ENCODE data around the gene HPD.

Gene HPD

DNA sequence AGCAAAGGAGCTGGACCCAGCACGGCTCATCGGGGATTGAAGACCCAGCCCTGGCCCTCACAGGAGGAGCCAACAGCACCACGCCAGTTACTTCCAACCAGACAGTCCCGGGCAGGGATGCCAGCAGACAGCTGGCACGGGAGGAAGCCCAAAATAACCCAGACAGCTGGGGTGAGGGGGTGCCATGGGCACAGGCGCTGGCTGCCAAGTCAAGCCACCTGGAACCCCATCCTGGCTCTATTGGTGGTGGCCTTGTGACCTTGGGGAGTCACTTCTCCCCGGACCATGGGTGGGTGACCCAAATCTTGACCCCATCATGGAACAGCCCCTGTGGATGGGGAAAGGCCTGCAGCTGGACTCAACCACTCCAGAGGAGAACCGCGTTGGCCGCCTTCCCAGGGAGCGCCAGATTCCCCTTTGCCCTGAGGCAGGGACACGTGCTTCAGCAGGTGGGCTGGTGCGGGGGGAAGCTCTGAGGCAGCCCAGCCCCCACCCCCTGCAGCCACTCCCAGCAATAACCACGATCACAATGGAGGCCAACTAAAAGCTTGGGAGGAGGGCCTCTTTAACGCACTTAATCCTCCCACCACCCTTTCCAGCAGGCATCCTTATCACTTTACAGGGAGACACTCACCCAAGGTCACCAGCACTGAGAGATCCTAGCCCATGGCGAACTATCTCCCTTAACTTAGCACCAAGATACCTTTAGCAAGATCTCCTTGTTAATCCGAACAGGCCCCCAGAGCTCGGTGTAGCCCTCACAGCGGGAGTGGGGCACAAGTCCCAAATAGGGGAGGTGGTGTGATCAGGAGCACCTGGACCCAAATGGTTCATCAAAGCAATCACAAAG is 60.5 kb downstream of the HPD start:
- no peak overlapping the region for H3K27ac ChIP-seq (ENCODE audit: low read length)
- H3K36me3 ChIP-seq (ENCODE audit: control insufficient read depth, insufficient read depth, low read length): peaks cover 4% of the 10 kb centered on the region
- no peaks in the 10 kb centered on the region for H3K9me3 ChIP-seq (ENCODE audit: control insufficient read depth, insufficient read depth, low read length)
- H3K4me1 ChIP-seq (ENCODE audit: control insufficient read depth, insufficient read depth, low read length): peaks cover 11% of the 10 kb centered on the region
- H3K27me3 ChIP-seq (ENCODE audit: control insufficient read depth, insufficient read depth, low read length): no peaks in the 10 kb centered on the region
- no CpG with 5 or more reads among the region's 19 CpGs for WGBS (ENCODE audit: insufficient coverage, insufficient read length)
- no peak overlapping the region for H3K4me3 ChIP-seq (ENCODE audit: low read length)
- DNase-seq (ENCODE audit: low read depth, low spot score): no peak

DNA sequence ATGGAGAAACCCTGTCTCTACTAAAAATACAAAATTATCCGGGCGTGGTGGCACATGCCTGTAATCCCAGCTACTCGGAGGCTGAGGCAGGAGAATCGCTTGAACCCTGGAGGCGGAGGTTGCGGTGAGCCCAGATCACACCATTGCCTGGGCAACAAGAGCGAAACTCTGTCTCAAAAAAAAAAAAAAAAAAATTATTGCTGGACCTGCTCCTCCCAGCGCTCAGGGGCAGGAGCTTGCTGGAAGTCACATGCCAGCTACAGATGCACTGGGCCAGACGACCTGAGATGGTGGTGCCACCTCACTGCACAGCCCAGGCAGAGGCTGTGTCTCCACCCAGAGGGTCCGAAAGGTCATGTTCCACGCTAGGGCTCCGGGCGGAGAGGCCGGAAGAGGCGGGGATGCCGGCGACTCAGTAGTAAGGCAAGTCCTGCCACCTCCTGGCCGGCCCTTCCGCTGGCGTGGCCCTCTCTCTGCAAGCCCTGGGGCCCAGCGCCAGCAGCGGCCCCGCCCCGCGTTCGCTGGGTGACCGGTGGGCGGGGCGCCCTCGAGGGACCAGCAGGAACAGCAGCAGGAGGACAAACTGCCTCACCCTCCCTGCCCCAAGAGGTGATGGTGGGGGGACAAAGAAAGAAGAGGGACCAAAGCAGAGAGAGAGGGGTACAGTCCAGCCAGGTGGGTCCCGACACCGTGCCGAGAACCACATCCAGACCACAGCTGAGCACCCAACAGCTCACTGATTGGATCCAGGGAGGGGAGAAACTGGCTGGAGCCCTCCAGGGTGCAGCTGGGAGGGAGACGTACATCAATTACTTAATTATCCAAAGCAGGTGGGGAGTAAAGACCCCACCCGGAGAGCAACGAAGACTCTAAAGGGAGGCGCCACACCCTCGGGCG is 61.6 kb downstream of the HPD start:
- no peak overlapping the region for H3K27ac ChIP-seq (ENCODE audit: low read length)
- peaks cover 4% of the 10 kb centered on the region for H3K36me3 ChIP-seq (ENCODE audit: control insufficient read depth, insufficient read depth, low read length)
- H3K4me3 ChIP-seq (ENCODE audit: low read length): peak overlapping the region; percentile 4; the same call in 1 of the 2 replicates
- H3K27me3 ChIP-seq (ENCODE audit: control insufficient read depth, insufficient read depth, low read length): no peaks in the 10 kb centered on the region
- WGBS (ENCODE audit: insufficient coverage, insufficient read length): no CpG with 5 or more reads among the region's 39 CpGs
- H3K4me1 ChIP-seq (ENCODE audit: control insufficient read depth, insufficient read depth, low read length): peaks cover 11% of the 10 kb centered on the region
- H3K9me3 ChIP-seq (ENCODE audit: control insufficient read depth, insufficient read depth, low read length): no peaks in the 10 kb centered on the region
- DNase-seq (ENCODE audit: low read depth, low spot score): no peak

DNA sequence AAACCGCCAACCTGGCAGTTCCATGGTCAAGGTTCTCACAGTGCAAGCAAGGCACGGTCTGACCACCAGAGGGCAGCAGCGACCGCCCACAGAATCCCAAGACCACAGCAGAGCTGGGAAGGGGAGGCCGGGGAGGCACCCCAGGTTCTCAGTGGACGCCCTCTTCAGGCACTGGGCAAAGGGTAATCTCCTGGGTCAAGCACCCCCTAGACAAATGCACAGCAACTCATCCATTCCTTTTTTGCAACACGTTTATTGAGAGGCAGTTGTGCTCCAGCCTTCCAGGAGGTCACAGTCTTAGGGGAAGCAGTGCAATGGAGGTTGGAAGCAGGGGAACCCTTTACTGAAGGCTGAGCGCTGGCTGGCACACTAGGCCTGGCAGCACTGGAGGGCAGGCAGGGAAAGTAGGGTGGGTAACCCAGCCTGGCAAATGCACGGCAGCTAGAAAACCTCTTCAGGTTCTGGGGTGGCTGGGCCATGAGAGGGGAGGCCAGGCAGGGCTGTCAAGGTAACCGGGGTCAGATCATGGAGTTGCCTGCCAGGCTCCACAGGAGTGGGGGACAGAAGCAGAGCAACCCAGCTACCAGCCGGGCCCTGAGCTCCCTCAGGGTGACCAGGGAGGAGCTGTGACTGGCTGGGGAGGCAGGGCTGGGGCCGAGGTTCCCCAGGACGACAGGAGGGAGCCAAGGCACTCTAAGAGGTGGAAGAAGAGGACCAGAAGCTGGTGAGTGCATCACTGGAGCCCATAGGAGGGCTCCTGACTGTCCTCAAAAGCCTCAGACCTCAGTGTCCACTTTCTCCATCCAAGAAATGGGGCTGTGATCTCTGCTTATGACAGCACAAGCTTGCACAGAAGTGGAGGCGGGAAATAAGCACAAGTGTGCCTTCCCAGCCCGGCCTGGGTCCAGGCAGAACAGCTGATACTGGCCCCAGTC is 63.4 kb downstream of the HPD start:
- H3K27ac ChIP-seq (ENCODE audit: low read length): no peak overlapping the region
- H3K4me3 ChIP-seq (ENCODE audit: low read length): no peak overlapping the region

DNA sequence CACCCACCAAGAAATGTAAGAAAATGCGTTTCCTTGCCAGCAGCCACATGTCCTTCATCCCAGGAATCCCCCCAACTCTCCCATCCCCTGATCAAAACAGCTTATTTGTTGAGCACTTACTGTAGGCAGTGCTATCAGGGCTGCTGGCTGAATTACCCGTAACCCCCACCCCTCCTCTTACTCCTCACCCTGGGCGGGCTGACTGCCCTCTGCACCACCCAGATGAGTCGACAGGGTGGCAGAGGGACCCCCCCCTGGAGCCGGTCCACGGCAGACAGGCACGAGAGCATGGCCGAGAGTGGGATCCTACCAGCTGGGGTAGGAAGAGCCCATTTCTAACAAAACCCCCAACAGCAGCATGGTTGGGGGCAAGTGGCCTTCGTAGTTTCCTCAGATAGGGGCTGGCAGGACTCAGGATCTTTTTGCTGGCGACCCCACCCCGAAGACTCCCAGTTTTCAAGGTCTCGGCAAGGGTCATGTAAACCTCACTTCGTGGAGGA is 64.1 kb downstream of the HPD start:
- peaks cover 4% of the 10 kb centered on the region for H3K36me3 ChIP-seq (ENCODE audit: control insufficient read depth, insufficient read depth, low read length)
- DNase-seq (ENCODE audit: low read depth, low spot score): no peak
- WGBS (ENCODE audit: insufficient coverage, insufficient read length): no CpG with 5 or more reads among the region's 13 CpGs
- no peak overlapping the region for H3K27ac ChIP-seq (ENCODE audit: low read length)
- H3K4me3 ChIP-seq (ENCODE audit: low read length): no peak overlapping the region
- no peaks in the 10 kb centered on the region for H3K9me3 ChIP-seq (ENCODE audit: control insufficient read depth, insufficient read depth, low read length)
- peaks cover 11% of the 10 kb centered on the region for H3K4me1 ChIP-seq (ENCODE audit: control insufficient read depth, insufficient read depth, low read length)
- no peaks in the 10 kb centered on the region for H3K27me3 ChIP-seq (ENCODE audit: control insufficient read depth, insufficient read depth, low read length)

More for the DNA sequence above, 63.4 kb downstream of the HPD start:
- no peaks in the 10 kb centered on the region for H3K27me3 ChIP-seq (ENCODE audit: control insufficient read depth, insufficient read depth, low read length)
- no peak for DNase-seq (ENCODE audit: low read depth, low spot score)
- no CpG with 5 or more reads among the region's 15 CpGs for WGBS (ENCODE audit: insufficient coverage, insufficient read length)
- no peaks in the 10 kb centered on the region for H3K9me3 ChIP-seq (ENCODE audit: control insufficient read depth, insufficient read depth, low read length)
- peaks cover 11% of the 10 kb centered on the region for H3K4me1 ChIP-seq (ENCODE audit: control insufficient read depth, insufficient read depth, low read length)
- peaks cover 4% of the 10 kb centered on the region for H3K36me3 ChIP-seq (ENCODE audit: control insufficient read depth, insufficient read depth, low read length)

DNA sequence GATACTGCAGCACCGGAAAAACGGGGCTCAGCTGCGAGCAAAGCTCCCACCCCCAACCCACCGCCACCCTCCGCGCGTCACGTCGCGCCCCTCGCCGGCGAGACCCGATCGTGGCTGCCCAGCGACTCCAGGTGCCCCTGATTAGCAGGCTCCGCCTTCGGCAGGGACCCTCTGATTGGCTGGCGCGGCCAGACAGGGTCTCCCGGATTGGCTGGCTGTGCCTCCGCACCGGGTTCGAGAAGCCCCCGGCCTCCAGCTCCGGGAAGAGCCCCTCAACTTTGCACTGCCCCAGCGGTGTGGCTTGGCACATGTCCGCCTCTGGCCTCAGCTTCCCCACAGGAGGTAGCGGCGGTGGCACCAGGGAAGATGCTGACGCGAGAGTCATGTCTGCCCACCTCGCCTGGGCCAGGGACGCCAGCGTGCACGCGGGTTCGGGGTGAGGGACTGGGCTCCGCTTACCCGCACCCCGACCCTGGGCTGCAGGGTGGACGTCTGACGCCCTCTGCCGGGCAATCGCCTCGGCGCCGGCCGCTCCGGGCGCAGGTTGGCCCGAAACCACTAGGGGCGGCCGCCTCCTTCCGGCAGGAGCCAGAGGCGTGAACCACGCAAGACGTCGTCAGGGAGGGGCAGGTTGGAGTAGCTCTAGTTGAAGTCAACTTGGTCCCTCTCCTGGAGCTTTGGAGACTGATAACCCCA is 64.7 kb downstream of the HPD start:
- H3K4me1 ChIP-seq (ENCODE audit: control insufficient read depth, insufficient read depth, low read length): peaks cover 11% of the 10 kb centered on the region
- no peak for DNase-seq (ENCODE audit: low read depth, low spot score)
- no CpG with 5 or more reads among the region's 59 CpGs for WGBS (ENCODE audit: insufficient coverage, insufficient read length)
- H3K9me3 ChIP-seq (ENCODE audit: control insufficient read depth, insufficient read depth, low read length): no peaks in the 10 kb centered on the region
- H3K4me3 ChIP-seq (ENCODE audit: low read length): peak overlapping the region; percentile 84; the same call in 1 of the 2 replicates
- no peak overlapping the region for H3K27ac ChIP-seq (ENCODE audit: low read length)
- peaks cover 4% of the 10 kb centered on the region for H3K36me3 ChIP-seq (ENCODE audit: control insufficient read depth, insufficient read depth, low read length)
- no peaks in the 10 kb centered on the region for H3K27me3 ChIP-seq (ENCODE audit: control insufficient read depth, insufficient read depth, low read length)

DNA sequence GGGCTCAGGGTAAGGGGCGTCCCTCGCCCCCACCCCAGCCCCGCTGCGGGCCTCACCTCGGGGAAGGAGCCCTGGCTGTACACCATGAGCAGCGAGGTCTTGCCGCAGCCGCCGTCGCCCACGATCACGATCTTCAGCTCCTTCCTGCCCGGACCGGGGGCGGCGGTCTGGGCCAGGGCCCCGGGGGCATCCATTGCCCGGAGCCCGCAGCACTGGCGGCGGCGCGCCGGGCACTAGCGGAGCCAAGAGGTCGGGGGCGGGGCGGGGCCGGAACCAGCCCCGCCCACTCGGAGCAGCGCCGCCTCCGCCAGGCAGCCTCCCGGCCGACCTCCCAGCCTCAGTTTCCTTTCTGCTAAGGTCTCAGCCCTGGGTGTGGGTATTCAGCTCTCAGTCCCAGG is 65.2 kb downstream of the HPD start, which contains the start of gene RHOF:
Gene RHOF, minus strand, starts transcription at position 249 of the 398 bp plus-strand sequence. Its CDS starts 55 bp downstream, at position 194.
- Histone ChIP-seq H3K9me3 (ENCODE audit: control insufficient read depth, insufficient read depth, low read length) (no peaks in the 10 kb centered on the region), H3K4me1 (ENCODE audit: control insufficient read depth, insufficient read depth, low read length) (peaks cover 10% of the 10 kb centered on the region), H3K36me3 (ENCODE audit: control insufficient read depth, insufficient read depth, low read length) (peaks cover 4% of the 10 kb centered on the region), H3K27me3 (ENCODE audit: control insufficient read depth, insufficient read depth, low read length) (no peaks in the 10 kb centered on the region), H3K27ac (ENCODE audit: low read length) (no peak within 1 kb of the TSS), H3K4me3 (ENCODE audit: low read length) (peak within 1 kb of the TSS; percentile 84)
- WGBS (ENCODE audit: insufficient coverage, insufficient read length): no CpG with 5 or more reads among the region's 36 CpGs
- DNase-seq (ENCODE audit: low read depth, low spot score): no peak

DNA sequence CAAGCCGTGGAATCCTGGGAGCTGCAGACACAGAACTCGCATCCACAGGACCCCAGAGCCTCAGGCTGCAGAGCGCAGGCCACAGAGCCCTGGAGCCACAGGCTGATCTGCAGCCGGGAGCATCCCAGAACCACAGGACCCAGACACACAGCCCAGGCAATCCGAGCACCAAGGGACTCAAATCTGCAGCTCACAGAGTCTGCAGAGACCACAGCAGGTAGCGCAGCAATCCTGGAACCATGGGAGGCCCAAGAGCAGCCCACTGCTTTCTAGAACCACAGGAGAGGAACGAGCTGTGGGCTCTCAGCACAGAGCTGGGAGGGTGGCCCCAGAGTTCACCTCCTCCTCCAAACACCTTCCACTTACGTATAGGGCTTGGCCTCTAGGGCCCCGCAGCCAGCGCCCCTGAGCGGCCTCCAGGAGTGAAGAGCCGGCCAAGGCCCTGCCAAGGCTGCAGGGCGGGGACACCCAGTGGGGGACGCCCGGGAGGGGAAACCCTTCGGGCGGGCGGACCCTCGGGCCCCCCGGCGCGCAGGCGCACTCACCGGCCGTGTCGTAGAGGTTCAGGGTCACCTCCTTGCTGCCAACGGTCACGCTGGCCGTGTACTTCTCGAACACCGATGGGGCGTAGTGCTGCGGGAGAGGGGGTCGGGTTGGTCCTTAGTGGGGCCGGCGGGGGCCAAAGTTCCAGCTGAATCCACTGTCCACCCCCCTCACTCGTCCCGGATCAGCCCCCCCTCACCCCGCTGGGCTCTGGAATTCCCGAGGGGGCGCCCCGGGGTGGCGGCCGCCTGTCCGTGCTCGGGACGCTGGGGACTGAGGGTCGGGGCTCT is 65.8 kb downstream of the HPD start:
- H3K27me3 ChIP-seq (ENCODE audit: control insufficient read depth, insufficient read depth, low read length): no peaks in the 10 kb centered on the region
- H3K4me3 ChIP-seq (ENCODE audit: low read length): peak overlapping the region; percentile 84
- no CpG with 5 or more reads among the region's 48 CpGs for WGBS (ENCODE audit: insufficient coverage, insufficient read length)
- H3K4me1 ChIP-seq (ENCODE audit: control insufficient read depth, insufficient read depth, low read length): peaks cover 8% of the 10 kb centered on the region
- peaks cover 4% of the 10 kb centered on the region for H3K36me3 ChIP-seq (ENCODE audit: control insufficient read depth, insufficient read depth, low read length)
- no peak for DNase-seq (ENCODE audit: low read depth, low spot score)
- no peaks in the 10 kb centered on the region for H3K9me3 ChIP-seq (ENCODE audit: control insufficient read depth, insufficient read depth, low read length)
- no peak overlapping the region for H3K27ac ChIP-seq (ENCODE audit: low read length)

DNA sequence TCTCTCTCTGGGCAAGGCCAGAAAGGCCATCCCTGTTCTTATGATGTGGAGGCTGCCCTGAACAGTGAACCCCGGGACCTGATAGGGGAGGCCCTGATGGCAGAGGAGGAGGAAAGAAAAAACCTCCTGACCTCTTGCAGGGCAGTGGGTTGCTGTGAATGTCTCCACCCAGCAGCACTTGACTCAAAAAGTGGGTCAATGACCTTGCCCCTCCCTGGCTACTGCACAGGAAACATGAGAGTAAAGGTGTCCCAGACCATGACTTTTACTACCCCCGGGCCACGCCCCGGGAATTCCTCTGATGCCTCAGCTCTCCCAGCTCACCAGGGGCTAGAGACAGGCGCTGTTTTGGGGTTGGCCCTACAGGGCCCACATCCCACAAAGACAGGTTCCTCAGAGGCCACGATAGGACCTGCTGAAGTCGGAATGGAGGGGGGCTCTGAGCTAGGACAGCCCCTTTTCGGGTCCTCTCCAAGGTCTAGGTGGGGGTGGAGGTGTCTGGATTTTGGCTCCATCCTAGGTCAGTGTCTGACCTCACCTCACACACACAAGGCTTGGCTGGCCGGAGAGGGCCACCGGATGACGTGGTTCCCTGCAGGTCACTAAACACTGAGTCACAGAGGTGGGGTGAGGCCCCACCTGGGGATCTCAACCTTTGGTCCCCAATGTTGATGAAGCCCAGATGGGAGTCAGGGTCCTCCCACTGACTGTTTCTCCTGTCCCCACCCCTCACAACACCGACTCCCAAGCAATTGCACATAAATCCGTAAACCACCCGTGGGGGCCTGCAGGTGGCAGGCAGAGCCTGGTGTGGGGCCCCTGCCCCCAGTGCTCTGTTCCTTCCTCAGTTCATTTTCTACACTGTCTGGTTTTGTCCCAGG is 66.7 kb downstream of the HPD start:
- DNase-seq (ENCODE audit: low read depth, low spot score): no peak
- H3K27ac ChIP-seq (ENCODE audit: low read length): no peak overlapping the region
- H3K4me3 ChIP-seq (ENCODE audit: low read length): no peak overlapping the region
- H3K9me3 ChIP-seq (ENCODE audit: control insufficient read depth, insufficient read depth, low read length): no peaks in the 10 kb centered on the region
- H3K4me1 ChIP-seq (ENCODE audit: control insufficient read depth, insufficient read depth, low read length): peaks cover 2% of the 10 kb centered on the region
- H3K27me3 ChIP-seq (ENCODE audit: control insufficient read depth, insufficient read depth, low read length): no peaks in the 10 kb centered on the region
- WGBS (ENCODE audit: insufficient coverage, insufficient read length): no CpG with 5 or more reads among the region's 14 CpGs
- H3K36me3 ChIP-seq (ENCODE audit: control insufficient read depth, insufficient read depth, low read length): peaks cover 4% of the 10 kb centered on the region
